AG10803 (cell line): ENCODE results near the gene SELENOO.

Experiments
- DNase-seq: peaks from one replicate; pipeline ENCODE4 v3.0.0; 2010; ENCODE audit warnings: low read depth
- H3K4me3 ChIP-seq: 2 replicates; pipeline ENCODE4 v1.5.1; 2011; ENCODE audit warnings: mild to moderate bottlenecking, low read length, control low read depth
- TF ChIP-seq, protein P1 (sequence below): conservative IDR thresholded peaks from 2 replicates; pipeline ENCODE4 v1.5.1; 2011; ENCODE audit warnings: mild to moderate bottlenecking, low read length, control low read depth, inconsistent platforms

The SELENOO gene

DNA sequence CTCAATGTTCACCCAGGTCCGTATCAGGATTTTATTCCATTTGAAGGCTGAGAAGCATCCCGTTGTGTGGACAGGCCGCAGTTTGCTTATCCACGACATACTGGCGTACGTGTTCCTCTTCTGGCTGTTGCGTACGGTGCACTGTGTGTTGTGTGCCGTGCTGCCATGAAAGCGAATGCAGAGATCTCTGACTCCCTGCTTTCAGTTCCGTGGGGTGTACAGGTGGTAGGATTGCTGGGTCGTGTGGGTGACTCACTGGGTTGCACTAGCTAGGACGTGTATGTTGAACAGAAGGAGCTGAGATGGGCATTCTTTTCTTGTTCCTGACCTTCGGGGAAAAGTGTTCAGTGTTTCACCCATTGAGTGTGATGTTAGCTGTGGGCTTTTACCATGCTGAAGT, 10.3 kb downstream of the SELENOO start:
- TF ChIP-seq, protein P1, sequence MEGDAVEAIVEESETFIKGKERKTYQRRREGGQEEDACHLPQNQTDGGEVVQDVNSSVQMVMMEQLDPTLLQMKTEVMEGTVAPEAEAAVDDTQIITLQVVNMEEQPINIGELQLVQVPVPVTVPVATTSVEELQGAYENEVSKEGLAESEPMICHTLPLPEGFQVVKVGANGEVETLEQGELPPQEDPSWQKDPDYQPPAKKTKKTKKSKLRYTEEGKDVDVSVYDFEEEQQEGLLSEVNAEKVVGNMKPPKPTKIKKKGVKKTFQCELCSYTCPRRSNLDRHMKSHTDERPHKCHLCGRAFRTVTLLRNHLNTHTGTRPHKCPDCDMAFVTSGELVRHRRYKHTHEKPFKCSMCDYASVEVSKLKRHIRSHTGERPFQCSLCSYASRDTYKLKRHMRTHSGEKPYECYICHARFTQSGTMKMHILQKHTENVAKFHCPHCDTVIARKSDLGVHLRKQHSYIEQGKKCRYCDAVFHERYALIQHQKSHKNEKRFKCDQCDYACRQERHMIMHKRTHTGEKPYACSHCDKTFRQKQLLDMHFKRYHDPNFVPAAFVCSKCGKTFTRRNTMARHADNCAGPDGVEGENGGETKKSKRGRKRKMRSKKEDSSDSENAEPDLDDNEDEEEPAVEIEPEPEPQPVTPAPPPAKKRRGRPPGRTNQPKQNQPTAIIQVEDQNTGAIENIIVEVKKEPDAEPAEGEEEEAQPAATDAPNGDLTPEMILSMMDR, result no peak
- no peak overlapping the region for H3K4me3 ChIP-seq
- no peak for DNase-seq

DNA sequence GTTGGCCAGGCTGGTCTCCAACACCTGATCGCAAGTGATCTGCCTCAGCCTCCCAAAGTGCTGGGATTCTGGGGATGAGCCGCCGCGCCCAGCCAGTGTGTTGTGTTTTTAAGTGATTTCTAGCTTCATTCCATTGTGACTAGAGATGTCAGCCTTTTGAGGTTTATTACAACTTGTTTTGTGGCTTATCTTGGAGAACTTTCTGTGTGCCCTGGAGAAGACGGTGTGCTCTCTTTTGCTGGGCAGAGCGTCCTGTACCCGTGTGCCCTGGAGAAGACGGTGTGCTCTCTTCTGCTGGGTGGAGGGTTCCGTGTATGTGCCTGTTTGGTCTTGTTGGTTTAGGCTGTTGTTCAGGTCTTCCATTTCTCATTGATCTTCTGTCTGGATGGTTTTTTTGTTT, 12.5 kb downstream of the SELENOO start:
- no peak for DNase-seq
- TF ChIP-seq, protein P1, result no peak
- H3K4me3 ChIP-seq, result no peak overlapping the region

DNA sequence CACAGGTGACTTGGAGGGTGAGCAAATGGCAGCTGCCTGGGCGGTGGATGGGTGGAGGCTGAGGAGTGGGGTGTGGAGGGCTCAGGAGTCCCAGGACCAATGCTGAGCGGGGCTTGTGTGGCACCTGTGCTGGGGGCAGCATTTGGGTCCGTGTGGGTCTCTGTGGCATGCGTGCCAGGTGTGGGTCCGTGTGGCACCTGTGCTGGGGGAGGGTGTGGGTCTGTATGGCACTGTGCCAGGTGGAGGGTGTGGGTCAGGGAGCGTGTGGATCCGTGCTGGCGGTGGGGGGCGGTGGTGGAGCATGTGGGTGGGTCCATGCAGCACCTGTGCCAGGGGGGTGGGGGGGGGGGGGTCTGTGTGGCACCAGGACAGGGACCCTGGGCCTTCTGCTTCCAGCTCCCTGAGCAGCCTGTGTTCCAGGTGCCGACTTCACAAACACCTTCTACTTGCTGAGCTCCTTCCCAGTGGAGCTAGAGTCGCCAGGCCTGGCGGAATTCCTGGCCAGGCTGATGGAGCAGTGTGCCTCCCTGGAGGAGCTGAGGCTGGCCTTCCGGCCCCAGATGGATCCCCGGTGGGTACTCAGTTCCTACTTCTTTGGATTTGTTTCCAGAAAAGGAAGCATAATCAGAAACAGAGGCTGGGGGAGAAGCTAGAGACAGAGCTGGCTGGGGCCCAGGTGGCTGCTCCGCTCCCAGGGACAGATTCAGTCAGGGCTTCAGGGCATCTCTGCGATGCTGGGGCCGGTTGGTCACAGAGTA, 14.7 kb downstream of the SELENOO start:
- TF ChIP-seq, protein P1, result no peak
- no peak for DNase-seq
- H3K4me3 ChIP-seq, result no peak overlapping the region

DNA sequence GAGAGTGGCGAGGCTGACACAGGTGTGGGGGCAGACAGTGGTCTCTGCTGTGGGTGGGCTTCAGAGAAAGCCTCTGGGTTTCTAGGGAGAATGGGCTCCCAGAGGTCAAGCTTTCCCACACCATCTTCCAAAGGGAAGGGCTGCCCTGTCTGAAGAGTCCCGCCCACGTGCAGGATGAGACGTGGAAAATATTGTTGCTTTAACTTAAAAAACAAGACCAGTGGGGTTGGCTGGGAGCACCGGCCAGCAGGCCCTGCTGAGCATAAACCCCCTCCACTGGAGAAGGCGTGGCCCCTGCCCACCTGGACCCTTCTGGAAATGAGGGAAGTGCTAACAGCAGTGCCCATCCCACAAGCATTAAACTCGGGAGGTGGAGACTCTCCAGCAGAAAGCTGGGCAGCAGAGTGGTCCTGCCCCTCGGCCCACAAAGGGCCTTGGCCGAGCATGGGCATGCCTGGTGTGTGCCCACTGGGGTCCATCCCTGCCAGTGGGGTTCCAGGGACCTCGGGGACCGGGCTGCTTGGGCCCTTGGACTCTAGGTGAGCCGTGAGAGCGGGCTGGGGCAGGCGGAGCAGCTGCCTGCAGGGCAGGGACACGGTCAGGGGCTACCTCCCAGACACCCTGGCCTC, 15.4 kb downstream of the SELENOO start:
- no peak overlapping the region for H3K4me3 ChIP-seq
- DNase-seq, result no peak
- TF ChIP-seq, protein P1, result no peak

DNA sequence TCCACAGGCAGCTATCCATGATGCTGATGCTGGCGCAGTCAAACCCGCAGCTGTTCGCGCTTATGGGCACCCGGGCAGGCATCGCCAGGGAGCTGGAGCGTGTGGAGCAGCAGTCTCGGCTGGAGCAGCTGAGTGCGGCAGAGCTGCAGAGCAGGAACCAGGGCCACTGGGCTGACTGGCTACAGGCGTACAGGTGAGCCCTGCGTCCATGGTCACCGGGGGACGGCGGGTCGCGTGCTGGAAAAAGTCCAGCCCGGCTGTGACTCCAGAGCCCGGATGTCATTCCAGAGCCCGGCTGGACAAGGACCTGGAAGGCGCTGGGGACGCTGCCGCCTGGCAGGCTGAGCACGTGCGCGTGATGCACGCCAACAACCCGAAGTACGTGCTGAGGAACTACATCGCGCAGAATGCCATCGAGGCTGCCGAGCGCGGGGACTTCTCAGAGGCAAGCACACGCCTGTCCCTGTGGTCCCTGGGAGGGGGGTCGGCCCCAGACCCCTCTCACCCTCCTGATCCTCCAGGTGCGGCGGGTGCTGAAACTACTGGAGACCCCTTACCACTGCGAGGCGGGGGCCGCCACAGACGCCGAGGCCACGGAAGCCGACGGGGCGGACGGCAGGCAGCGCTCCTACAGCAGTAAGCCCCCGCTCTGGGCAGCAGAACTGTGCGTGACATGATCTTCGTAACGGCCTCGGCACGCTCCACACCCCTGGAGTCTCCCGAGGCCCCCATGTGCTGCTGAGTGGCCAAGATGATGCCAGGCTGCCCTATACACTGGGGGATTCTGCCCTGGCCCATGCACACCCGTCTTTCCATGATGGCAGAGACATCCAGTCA, 16.1 kb downstream of the SELENOO start:
- TF ChIP-seq, protein P1, result no peak
- H3K4me3 ChIP-seq, result no peak overlapping the region
- no peak for DNase-seq

DNA sequence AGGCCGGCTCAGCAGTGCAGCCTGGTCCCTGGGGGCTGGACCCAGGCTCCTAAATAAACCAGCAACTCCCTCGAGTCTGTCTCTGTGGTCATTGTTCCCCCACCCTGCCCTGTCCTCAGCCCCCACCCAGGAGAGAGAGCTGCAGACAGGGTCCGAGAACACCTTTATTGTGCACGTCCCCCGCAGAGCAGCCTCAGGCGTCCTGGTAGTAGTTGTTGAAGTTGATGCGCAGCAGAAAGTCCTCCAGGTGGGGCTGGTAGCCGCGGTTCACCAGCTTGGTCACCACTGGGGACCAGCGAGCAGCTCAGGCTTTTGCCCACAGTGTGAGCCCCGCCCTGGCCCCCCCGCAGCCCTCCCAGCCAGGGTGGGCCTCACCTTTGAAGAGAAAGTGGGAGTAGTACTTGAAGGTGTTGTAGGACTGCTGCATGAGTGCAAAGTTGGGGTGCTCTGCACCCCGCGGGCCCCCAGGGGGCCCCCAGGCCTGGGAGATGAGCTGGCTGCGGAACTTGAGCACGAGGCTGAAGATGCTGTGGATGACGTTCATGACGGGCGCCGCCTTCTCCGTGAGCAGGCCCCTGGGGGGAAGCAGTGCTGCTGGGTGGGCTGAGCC, 16.8 kb downstream of the SELENOO start:
- TF ChIP-seq, protein P1, result no peak
- H3K4me3 ChIP-seq, result no peak overlapping the region
- no peak for DNase-seq
